HepG2 (cell line): ENCODE results near the gene ELN. TPM values are rescaled to one million over a fixed set of nuclear protein-coding genes. Genes with fewer than 3 reads are reported as not detected.
"Not testable (repeated sequence)": the region's sequence is repeated elsewhere in the genome, so short reads cannot be mapped to it uniquely, and the experiment has no call there.

Experiments used
- ATAC-seq: fragments of 200-7000 bp; cut with Tn5 transposase; 3 replicates; pipeline ENCODE4 v1.9.1; 2020; ENCODE audit warnings: mild to moderate bottlenecking, moderate library complexity
- BruUV-seq: library from RNA; stranded (reverse); fragments of 400-500 nt; replicated peaks from 2 replicates; lab custom pipeline; 2021; lab: Mats Ljungman, UMichigan
- CTCF ChIA-PET: fragments of 300-600 bp; formaldehyde crosslinking; extraction: SDS; loops from one replicate; lab custom pipeline; 2021; ENCODE audit warnings: low total read pairs, inconsistent platforms, low intra/inter-chr PET ratio; lab: Yijun Ruan, JAX
- POLR2A ChIA-PET: fragments of 350-600 bp; sonication (Branson Sonifier 250); formaldehyde crosslinking; loops from one replicate; lab custom pipeline; 2020; ENCODE audit warnings: antibody characterized with exemption, inconsistent platforms; lab: Yijun Ruan, JAX
- DNase-seq: peaks from one replicate; pipeline ENCODE4 v3.0.0-alpha.2; 2015; ENCODE audit warnings: low spot score
- FAIRE-seq: peaks from 3 replicates; lab custom pipeline; 2011; peaks lifted over from hg19 to GRCh38; lab: Jason Lieb, UNC
- H2AFZ ChIP-seq: one replicate; pipeline ENCODE4 v1.6.1; 2011; ENCODE audit warnings: low read length, inconsistent platforms
- H3K27ac ChIP-seq: fragments of 300-600 bp; 3 replicates; pipeline ENCODE4 v1.8.0; 2011; ENCODE audit warnings: mixed run types, mild to moderate bottlenecking, mixed read lengths, low read length, inconsistent platforms; ENCODE audit not compliant: insufficient read depth; ENCODE audit errors: extremely low read length
- H3K27me3 ChIP-seq, 2 experiments: fragments of 200-600 bp in 1 of 2; 2 replicates in 1 of 2; 3 replicates in 1 of 2; pipeline versions ENCODE4 v1.6.0 to v1.8.0; 2011; ENCODE audit warnings: low read length in 2 of 2, mild to moderate bottlenecking in 2 of 2, moderate library complexity in 2 of 2, inconsistent platforms in 1 of 2; ENCODE audit not compliant: insufficient read depth in 2 of 2, control insufficient read depth in 1 of 2
- H3K36me3 ChIP-seq, 2 experiments: fragments of 200-600 bp in 1 of 2; replicated peaks in 1 of 2; 2 replicates in 1 of 2; 3 replicates in 1 of 2; pipeline versions ENCODE4 v1.5.1 to v1.8.0; 2011; ENCODE audit warnings: low read length in 2 of 2, inconsistent platforms in 1 of 2; ENCODE audit not compliant: insufficient read depth in 2 of 2, control insufficient read depth in 1 of 2
- H3K4me1 ChIP-seq: 2 replicates; pipeline ENCODE4 v1.5.1; 2012; ENCODE audit warnings: low read length, inconsistent platforms; ENCODE audit not compliant: insufficient read depth
- H3K4me2 ChIP-seq: 2 replicates; pipeline ENCODE4 v1.6.0; 2011; ENCODE audit warnings: low read depth, low read length, inconsistent platforms
- H3K4me3 ChIP-seq, 3 experiments: fragments of 200-600 bp in 1 of 3; sonication (generic), shearing (Covaris generic) in 1 of 3; replicated peaks in 1 of 3; 2 replicates each; pipeline ENCODE4 v1.5.1; 2011 to 2016; ENCODE audit warnings: low read length in 3 of 3, inconsistent platforms in 2 of 3, low read depth in 2 of 3, mild to moderate bottlenecking in 2 of 3, control low read depth in 1 of 3, mixed read lengths in 1 of 3; ENCODE audit not compliant: insufficient read depth in 1 of 3
- H3K79me2 ChIP-seq: one replicate; pipeline ENCODE4 v1.6.1; 2011; ENCODE audit warnings: low read length, inconsistent platforms; ENCODE audit not compliant: insufficient read depth
- H3K9ac ChIP-seq: 2 replicates; pipeline ENCODE4 v1.6.0; 2011; ENCODE audit warnings: mild to moderate bottlenecking, low read depth, low read length, inconsistent platforms; ENCODE audit not compliant: insufficient read depth
- H3K9me3 ChIP-seq: 2 replicates; pipeline ENCODE4 v1.5.1; 2012; ENCODE audit warnings: mild to moderate bottlenecking, low read length
- H4K20me1 ChIP-seq: 2 replicates; pipeline ENCODE4 v1.6.0; 2011; ENCODE audit warnings: inconsistent platforms, mild to moderate bottlenecking, low read length, moderate library complexity; ENCODE audit not compliant: insufficient read depth
- IKZF4 ChIP-seq: sonication (generic); formaldehyde crosslinking; IDR thresholded peaks from 2 replicates; pipeline ENCODE4 v1.5.1; 2020; ENCODE audit warnings: borderline replicate concordance, mild to moderate bottlenecking, low read depth, missing genetic modification reagents; ENCODE audit errors: not compliant biosample characterization
- PRPF4 ChIP-seq: fragments of 200-400 bp; formaldehyde crosslinking; IDR thresholded peaks from 2 replicates; pipeline ENCODE4 v1.6.1; 2016; ENCODE audit warnings: low read length, low read depth; ENCODE audit not compliant: poor library complexity, severe bottlenecking
- SUZ12 ChIP-seq: fragments of 150-350 bp; IDR thresholded peaks from 2 replicates; pipeline ENCODE4 v1.6.1; 2014; ENCODE audit warnings: low read depth, low read length
- ZBED4 ChIP-seq: sonication (generic); formaldehyde crosslinking; IDR thresholded peaks from 2 replicates; pipeline ENCODE4 v1.4.0; 2020; ENCODE audit warnings: missing genetic modification reagents, borderline replicate concordance
- ZNF460 ChIP-seq: sonication (generic); formaldehyde crosslinking; IDR thresholded peaks from 2 replicates; pipeline ENCODE4 v1.5.1; 2020; ENCODE audit warnings: missing genetic modification reagents, mild to moderate bottlenecking, borderline replicate concordance
- ZNF792 ChIP-seq: IDR thresholded peaks from 2 replicates; pipeline ENCODE4 v1.6.1; 2016
- ZNF879 ChIP-seq: sonication (generic); formaldehyde crosslinking; IDR thresholded peaks from 2 replicates; pipeline ENCODE4 v1.8.1; 2023; ENCODE audit warnings: missing genetic modification reagents
- WGBS: methylation state at CpG from one replicate; pipeline ENCODE4 v1.1.6; 2017; ENCODE audit warnings: low lambda C conversion rate; 5-methylcytosine and 5-hydroxymethylcytosine counted together
- in situ Hi-C: cut with HindIII; loops from 2 replicates; pipeline ENCODE4 v1.10.0; 2017; ENCODE audit warnings: low pct_unique_long_range_greater_than_20kb; ENCODE audit not compliant: extremely low pct_ligation_motif_present
- intact Hi-C: fragments of 100-400 bp; cut with micrococcal nuclease; formaldehyde crosslinking; loops from one replicate; pipeline ENCODE4 v1.10.0; 2022; ENCODE audit not compliant: unreplicated experiment
- polyA plus RNA-seq, 8 experiments: library from polyadenylated mRNA; depleted of rRNA in 3 of 8; stranded (reverse) in 7 of 8; unstranded in 1 of 8; fragments of >200 nt; fragmentation: Illumina TruSeq in 4 of 8; extraction: Trizol in 4 of 8; gene quantifications; 2 replicates each; pipeline versions ENCODE4 v1.2.1 to v1.2.3, GENCODE V29; 2011 to 2016; ENCODE audit warnings: low read depth in 4 of 8, missing spikeins in 1 of 8, mixed read lengths in 1 of 8; ENCODE audit not compliant: insufficient read depth in 1 of 8
- total RNA-seq, 5 experiments: library from RNA; depleted of rRNA; stranded (reverse); fragments of >200 nt; fragmentation: Illumina TruSeq; extraction: Trizol; gene quantifications; 2 replicates each; pipeline ENCODE4 v1.2.3, GENCODE V29; 2016; ENCODE audit warnings: low read depth in 1 of 5
- TF ChIP-seq, protein P1 (sequence below): sonication (generic); formaldehyde crosslinking; IDR thresholded peaks from 2 replicates; pipeline ENCODE4 v1.4.0; 2020; ENCODE audit warnings: missing genetic modification reagents
- TF ChIP-seq, protein P2 (sequence below): sonication (generic); formaldehyde crosslinking; IDR thresholded peaks from 2 replicates; pipeline ENCODE4 v1.4.0; 2020; ENCODE audit warnings: missing genetic modification reagents

Gene ELN
- total and polyA plus RNA-seq, 2 of the 13 experiments (the other 11 are each of a cell fraction or from before 2014, with no cell fraction given): 0.15 to 0.37 TPM

DNA sequence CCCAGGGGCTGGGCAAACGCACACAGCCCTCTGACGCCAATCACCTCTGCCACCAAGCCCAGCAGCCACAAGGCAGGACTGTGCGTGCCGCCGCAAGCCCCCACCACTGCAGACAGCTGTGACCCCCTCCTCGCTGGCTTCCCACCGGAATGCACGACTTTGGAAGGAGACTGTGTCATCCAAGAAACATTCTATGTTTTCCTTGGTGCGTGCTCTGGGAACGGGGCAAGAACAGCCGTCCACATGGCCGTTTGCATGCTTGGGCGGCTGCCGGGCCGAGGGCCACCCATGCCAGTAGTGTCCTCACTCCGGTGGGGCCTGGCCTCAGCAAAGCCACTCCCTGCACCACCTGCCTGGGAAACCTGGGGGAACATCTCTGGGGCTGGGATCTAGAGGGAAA is 17.6 kb upstream of the ELN start:
- FAIRE-seq: no peak
- Histone ChIP-seq H2AFZ (no peak overlapping the region), H3K27me3 (peaks cover 5 to 20% of the 10 kb centered on the region in 2 experiments; a peak in 3 of 5 replicates), H3K4me3 (no peak overlapping the region), H3K9ac (no peak overlapping the region), H3K36me3 (no peaks in the 10 kb centered on the region), H3K9me3 (no peaks in the 10 kb centered on the region), H3K27ac (no peak overlapping the region), H3K4me1 (peaks cover 13% of the 10 kb centered on the region), H3K4me2 (no peak overlapping the region), H4K20me1 (no peaks in the 10 kb centered on the region), H3K79me2 (no peaks in the 10 kb centered on the region)
- no peak for DNase-seq
- intact Hi-C loops: no loop called here
- no TSS peak for BruUV-seq
- TF ChIP-seq, protein P1, sequence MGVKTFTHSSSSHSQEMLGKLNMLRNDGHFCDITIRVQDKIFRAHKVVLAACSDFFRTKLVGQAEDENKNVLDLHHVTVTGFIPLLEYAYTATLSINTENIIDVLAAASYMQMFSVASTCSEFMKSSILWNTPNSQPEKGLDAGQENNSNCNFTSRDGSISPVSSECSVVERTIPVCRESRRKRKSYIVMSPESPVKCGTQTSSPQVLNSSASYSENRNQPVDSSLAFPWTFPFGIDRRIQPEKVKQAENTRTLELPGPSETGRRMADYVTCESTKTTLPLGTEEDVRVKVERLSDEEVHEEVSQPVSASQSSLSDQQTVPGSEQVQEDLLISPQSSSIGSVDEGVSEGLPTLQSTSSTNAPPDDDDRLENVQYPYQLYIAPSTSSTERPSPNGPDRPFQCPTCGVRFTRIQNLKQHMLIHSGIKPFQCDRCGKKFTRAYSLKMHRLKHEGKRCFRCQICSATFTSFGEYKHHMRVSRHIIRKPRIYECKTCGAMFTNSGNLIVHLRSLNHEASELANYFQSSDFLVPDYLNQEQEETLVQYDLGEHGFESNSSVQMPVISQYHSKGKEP (CRISPR knock-in tag): no peak
- TF ChIP-seq ZNF460 (CRISPR knock-in tag) (no peak), IKZF4 (CRISPR knock-in tag) (no peak), SUZ12 (no peak), ZNF792 (CRISPR knock-in tag) (no peak), ZNF879 (no peak), PRPF4 (no peak), ZBED4 (CRISPR knock-in tag) (no peak)
- TF ChIP-seq, protein P2, sequence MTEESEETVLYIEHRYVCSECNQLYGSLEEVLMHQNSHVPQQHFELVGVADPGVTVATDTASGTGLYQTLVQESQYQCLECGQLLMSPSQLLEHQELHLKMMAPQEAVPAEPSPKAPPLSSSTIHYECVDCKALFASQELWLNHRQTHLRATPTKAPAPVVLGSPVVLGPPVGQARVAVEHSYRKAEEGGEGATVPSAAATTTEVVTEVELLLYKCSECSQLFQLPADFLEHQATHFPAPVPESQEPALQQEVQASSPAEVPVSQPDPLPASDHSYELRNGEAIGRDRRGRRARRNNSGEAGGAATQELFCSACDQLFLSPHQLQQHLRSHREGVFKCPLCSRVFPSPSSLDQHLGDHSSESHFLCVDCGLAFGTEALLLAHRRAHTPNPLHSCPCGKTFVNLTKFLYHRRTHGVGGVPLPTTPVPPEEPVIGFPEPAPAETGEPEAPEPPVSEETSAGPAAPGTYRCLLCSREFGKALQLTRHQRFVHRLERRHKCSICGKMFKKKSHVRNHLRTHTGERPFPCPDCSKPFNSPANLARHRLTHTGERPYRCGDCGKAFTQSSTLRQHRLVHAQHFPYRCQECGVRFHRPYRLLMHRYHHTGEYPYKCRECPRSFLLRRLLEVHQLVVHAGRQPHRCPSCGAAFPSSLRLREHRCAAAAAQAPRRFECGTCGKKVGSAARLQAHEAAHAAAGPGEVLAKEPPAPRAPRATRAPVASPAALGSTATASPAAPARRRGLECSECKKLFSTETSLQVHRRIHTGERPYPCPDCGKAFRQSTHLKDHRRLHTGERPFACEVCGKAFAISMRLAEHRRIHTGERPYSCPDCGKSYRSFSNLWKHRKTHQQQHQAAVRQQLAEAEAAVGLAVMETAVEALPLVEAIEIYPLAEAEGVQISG: no peak
- CTCF ChIA-PET: no interaction called here
- WGBS: 80% methylated on average over 2 of the region's 16 CpGs
- no peak for ATAC-seq
- POLR2A ChIA-PET: no interaction called here
- in situ Hi-C loops: no loop called here

- ATAC-seq, intact Hi-C loops, DNase-seq, H3K27ac ChIP-seq, H3K4me2 ChIP-seq, H3K36me3 ChIP-seq, CTCF ChIA-PET, H2AFZ ChIP-seq, BruUV-seq, H4K20me1 ChIP-seq, POLR2A ChIA-PET, H3K9ac ChIP-seq, FAIRE-seq, in situ Hi-C loops, H3K79me2 ChIP-seq, H3K4me3 ChIP-seq, H3K9me3 ChIP-seq: not testable (repeated sequence)
- WGBS: 36% methylated on average over 4 of the region's 4 CpGs
- Histone ChIP-seq H3K4me1 (peaks cover 13% of the 10 kb centered on the region), H3K27me3 (peaks cover 4 to 20% of the 10 kb centered on the region in 2 experiments; a peak in 3 of 5 replicates)
Measured at GRCh38 chr7:74011421-74011820, 16.6 kb upstream of the ELN start.
